SK-N-SH treated with all-trans-retinoic acid at 6 μM for 48 hours (cell line): Measurements from ENCODE around the gene PDIK1L.

Experiments
- CREB5 ChIP-seq: fragments of 250-450 bp; sonication (Bioruptor Pico); IDR thresholded peaks from 2 replicates; pipeline ENCODE4 v1.5.1; 2020; ENCODE audit warnings: low read depth, mild to moderate bottlenecking, moderate library complexity
- CSDC2 ChIP-seq: fragments of 250-450 bp; sonication (Bioruptor Pico); IDR thresholded peaks from 2 replicates; pipeline ENCODE4 v1.5.0; 2020; ENCODE audit warnings: mild to moderate bottlenecking, moderate library complexity
- GLIS3 ChIP-seq: fragments of 250-450 bp; sonication (Bioruptor Pico); IDR thresholded peaks from 2 replicates; pipeline ENCODE4 v1.5.0; 2020; ENCODE audit warnings: mild to moderate bottlenecking, moderate library complexity
- PATZ1 ChIP-seq: fragments of 250-450 bp; sonication (Bioruptor Pico); IDR thresholded peaks from 2 replicates; pipeline ENCODE4 v1.8.0; 2020; ENCODE audit warnings: mild to moderate bottlenecking, moderate library complexity, borderline replicate concordance
- PPARA ChIP-seq: fragments of 250-450 bp; sonication (Bioruptor Pico); IDR thresholded peaks from 2 replicates; pipeline ENCODE4 v1.5.0; 2020; ENCODE audit warnings: mild to moderate bottlenecking, borderline replicate concordance
- RARB ChIP-seq: fragments of 250-450 bp; sonication (Bioruptor Pico); IDR thresholded peaks from 2 replicates; pipeline ENCODE4 v1.8.0; 2021; ENCODE audit warnings: mild to moderate bottlenecking, moderate library complexity
- TOX ChIP-seq: fragments of 250-450 bp; sonication (Bioruptor Pico); IDR thresholded peaks from 2 replicates; pipeline ENCODE4 v1.8.0; 2021; ENCODE audit warnings: mild to moderate bottlenecking, moderate library complexity, borderline replicate concordance
- ZC3H10 ChIP-seq: fragments of 250-450 bp; sonication (Bioruptor Pico); IDR thresholded peaks from 2 replicates; pipeline ENCODE4 v1.5.1; 2021; ENCODE audit warnings: mild to moderate bottlenecking, moderate library complexity
- ZFP3 ChIP-seq: fragments of 250-450 bp; sonication (Bioruptor Pico); IDR thresholded peaks from 2 replicates; pipeline ENCODE4 v1.5.0; 2020; ENCODE audit warnings: mild to moderate bottlenecking, moderate library complexity
- ZNF70 ChIP-seq: fragments of 450-650 bp; formaldehyde crosslinking; IDR thresholded peaks from 2 replicates; pipeline ENCODE4 v1.5.0; 2020; ENCODE audit warnings: mild to moderate bottlenecking, moderate library complexity

- TF ChIP-seq PATZ1 (no peak), PPARA (CRISPR knock-in tag) (no peak), ZC3H10 (CRISPR knock-in tag) (no peak), ZFP3 (CRISPR knock-in tag) (no peak), GLIS3 (CRISPR knock-in tag) (no peak), TOX (no peak), CSDC2 (no peak), ZNF70 (no peak), RARB (CRISPR knock-in tag) (no peak), CREB5 (CRISPR knock-in tag) (no peak)
Measured at GRCh38 chr1:26084844-26085243, 26.8 kb upstream of the PDIK1L start.
